Measurements from ENCODE around the gene KCNIP1. TPM values are rescaled to one million over a fixed set of nuclear protein-coding genes. Genes with fewer than 3 reads are reported as not detected.

KCNIP1 gene
- total and polyA plus RNA-seq, 8 donors = 0.20 to 0.73 (median 0.31) TPM; not detected in 3

- Histone ChIP-seq H3K9me3 (peaks cover 0 to 7% (median 0%) of the 10 kb centered on the region in 4 donors), H3K4me1 (no peaks in the 10 kb centered on the region), H3K4me3 (no peak overlapping the region), H3K36me3 (no peaks in the 10 kb centered on the region), H3K27ac (no peak overlapping the region), H3K27me3 (peaks cover 0 to 10% (median 0%) of the 10 kb centered on the region in 3 donors)
- TF ChIP-seq CTCF (IDR thresholded peaks at IDR 0.05) = no peak
- TF ChIP-seq POLR2AphosphoS5 (IDR thresholded peaks at IDR 0.05) = no peak
- TF ChIP-seq EP300 (IDR thresholded peaks at IDR 0.05) = no peak
- TF ChIP-seq POLR2A (IDR thresholded peaks at IDR 0.05) = no peak
- 71 to 81% (median 75%) methylated on average over 14 of the region's 14 CpGs for WGBS, 5 donors
- DNase-seq = no peak
- intact Hi-C loops (cut with DNase I; ENCODE audit: low total_unique reads) = no loop called here
These were observed 81.6 kb downstream of the KCNIP1 start for GRCh38 chr5:170585273-170585948.

- H3K4me3 ChIP-seq = no peak overlapping the region
- intact Hi-C loops (cut with DNase I; ENCODE audit: low total_unique reads) = no loop called here
- no peaks in the 10 kb centered on the region for H3K4me1 ChIP-seq
- peaks cover 0 to 7% (median 0%) of the 10 kb centered on the region in 4 donors for H3K9me3 ChIP-seq
- TF ChIP-seq CTCF (IDR thresholded peaks at IDR 0.05) (no peak), POLR2AphosphoS5 (IDR thresholded peaks at IDR 0.05) (no peak), POLR2A (IDR thresholded peaks at IDR 0.05) (no peak), EP300 (IDR thresholded peaks at IDR 0.05) (no peak)
- H3K27me3 ChIP-seq = peaks cover 0 to 10% (median 0%) of the 10 kb centered on the region in 3 donors
- WGBS, 5 donors = 35 to 50% (median 44%) methylated on average over 2 of the region's 2 CpGs
- no peak for DNase-seq
- no peak overlapping the region for H3K27ac ChIP-seq
- no peaks in the 10 kb centered on the region for H3K36me3 ChIP-seq
These were observed 84.0 kb downstream of the KCNIP1 start for GRCh38 chr5:170587808-170588207.

- intact Hi-C loops (cut with DNase I; ENCODE audit: low total_unique reads) = no loop called here
- TF ChIP-seq POLR2AphosphoS5 (IDR thresholded peaks at IDR 0.05) (no peak), EP300 (IDR thresholded peaks at IDR 0.05) (no peak), CTCF (IDR thresholded peaks at IDR 0.05) (no peak)
- WGBS, 5 donors = 87 to 92% (median 90%) methylated on average over 6 of the region's 6 CpGs
These were observed 85.8 kb downstream of the KCNIP1 start for GRCh38 chr5:170589643-170590042.

GRCh38 chr5:170590566-170590965 is 86.7 kb downstream of the KCNIP1 start:
- H3K27me3 ChIP-seq = peaks cover 0 to 9% (median 0%) of the 10 kb centered on the region in 3 donors
- no peak overlapping the region for H3K27ac ChIP-seq
- intact Hi-C loops (cut with DNase I; ENCODE audit: low total_unique reads) = no loop called here
- no peak overlapping the region for H3K4me3 ChIP-seq
- H3K4me1 ChIP-seq = no peaks in the 10 kb centered on the region
- no peak for DNase-seq
- H3K36me3 ChIP-seq = no peaks in the 10 kb centered on the region
- H3K9me3 ChIP-seq = peaks cover 0 to 7% (median 0%) of the 10 kb centered on the region in 4 donors
- WGBS, 5 donors = 40 to 65% (median 59%) methylated on average over 3 of the region's 3 CpGs
- no peak for TF ChIP-seq POLR2AphosphoS5 (IDR thresholded peaks at IDR 0.05)
- no peak for TF ChIP-seq CTCF (IDR thresholded peaks at IDR 0.05)
- TF ChIP-seq EP300 (IDR thresholded peaks at IDR 0.05) = no peak
- no peak for TF ChIP-seq POLR2A (IDR thresholded peaks at IDR 0.05)

More at GRCh38 chr5:170589643-170590042, 85.8 kb downstream of the KCNIP1 start:
- Histone ChIP-seq H3K27me3 (peaks cover 0 to 16% (median 0%) of the 10 kb centered on the region in 3 donors), H3K4me1 (no peaks in the 10 kb centered on the region), H3K27ac (no peak overlapping the region), H3K36me3 (no peaks in the 10 kb centered on the region), H3K4me3 (no peak overlapping the region), H3K9me3 (peaks cover 0 to 7% (median 0%) of the 10 kb centered on the region in 4 donors)
- no peak for DNase-seq

Data from stomach (tissue), 9 donors.